Left colon (tissue), 2 donors: Measurements from ENCODE around the gene IGF1R. TPM values are rescaled to one million over a fixed set of nuclear protein-coding genes. Genes with fewer than 3 reads are reported as not detected.
A peak's percentile ranks its signal among the peaks of the same experiment; 100 is the strongest.

Experiments
- ATAC-seq: fragments of 200-7000 bp; cut with Tn5 transposase; one replicate; pipeline ENCODE4 v1.9.1; 2020; ENCODE audit warnings: mild to moderate bottlenecking, moderate library complexity
- DNase-seq, 2 donors: peaks; one replicate each; pipeline ENCODE4 v3.0.0-alpha.2; 2020
- intact Hi-C, 2 donors: fragments of 100-400 bp; cut with DNase I in 1 of 2; cut with micrococcal nuclease in 1 of 2; formaldehyde crosslinking; loops; one replicate each; pipeline versions ENCODE4 v1.11.2 to v1.14.0; 2022; cut with DNase I, micrococcal nuclease
- total RNA-seq, 2 donors: library from RNA; stranded (reverse); fragmentation: NEBNext Ultra II Directional; extraction: Animal tissue kit (Norgen Biotek cat#: 25700); gene quantifications; one replicate each; pipeline ENCODE4 v1.2.1, GENCODE V29; 2021
- donor health status: DM: no; HTN: no; CAD: no.
- donor health status: DM: yes; HTN: yes; CAD: no.

IGF1R gene
- total RNA-seq, 2 donors from 2014 or later: 40.2 to 42.0 TPM

GRCh38 chr15:98853617-98854420 lies 205.5 kb downstream of the IGF1R start:
- ATAC-seq (peak; percentile 42), DNase-seq (peak; percentile 36 to 51)
- intact Hi-C loops: no loop called here

GRCh38 chr15:98854496-98854895 lies 206.2 kb downstream of the IGF1R start:
- intact Hi-C loops: no loop called here
- ATAC-seq (no peak), DNase-seq (no peak)

- no peak for DNase-seq
- intact Hi-C loops: no loop called here
- ATAC-seq: no peak
Observed at GRCh38 chr15:98855067-98855814, 206.9 kb downstream of the IGF1R start.

- intact Hi-C loops: no loop called here
- no peak for ATAC-seq
- no peak for DNase-seq
Observed at GRCh38 chr15:98855815-98856531, 207.6 kb downstream of the IGF1R start.

- DNase-seq (no peak), ATAC-seq (no peak)
- intact Hi-C loops: no loop called here
Observed at GRCh38 chr15:98856532-98856907, 208.2 kb downstream of the IGF1R start.

- intact Hi-C loops: no loop called here
- no peak for DNase-seq
- ATAC-seq: no peak
Observed at GRCh38 chr15:98858610-98859023, 210.3 kb downstream of the IGF1R start.

GRCh38 chr15:98859149-98859548 lies 210.8 kb downstream of the IGF1R start:
- intact Hi-C loops: no loop called here
- DNase-seq: no peak
- no peak for ATAC-seq

- intact Hi-C loops: no loop called here
- ATAC-seq (no peak), DNase-seq (no peak)
Observed at GRCh38 chr15:98860281-98861041, 212.1 kb downstream of the IGF1R start.

GRCh38 chr15:98861188-98861587 lies 212.8 kb downstream of the IGF1R start:
- no peak for DNase-seq
- no peak for ATAC-seq
- intact Hi-C loops: no loop called here

GRCh38 chr15:98863983-98864382 lies 215.6 kb downstream of the IGF1R start:
- intact Hi-C loops: no loop called here
- DNase-seq (no peak), ATAC-seq (no peak)

- intact Hi-C loops: no loop called here
- DNase-seq (peak; percentile 82 to 88), ATAC-seq (peak; percentile 92)
Observed at GRCh38 chr15:98865397-98866339, 217.3 kb downstream of the IGF1R start.

GRCh38 chr15:98866511-98866910 lies 218.2 kb downstream of the IGF1R start:
- ATAC-seq (no peak), DNase-seq (no peak)
- intact Hi-C loops: no loop called here

- intact Hi-C loops: no loop called here
- ATAC-seq: no peak
- DNase-seq: no peak
Observed at GRCh38 chr15:98868564-98868963, 220.2 kb downstream of the IGF1R start.

GRCh38 chr15:98870788-98871187 lies 222.4 kb downstream of the IGF1R start:
- intact Hi-C loops: no loop called here
- ATAC-seq: no peak
- DNase-seq: no peak

GRCh38 chr15:98872774-98873173 lies 224.4 kb downstream of the IGF1R start:
- intact Hi-C loops: no loop called here
- ATAC-seq (no peak), DNase-seq (no peak)

- no peak for ATAC-seq
- intact Hi-C loops: no loop called here
Observed at GRCh38 chr15:98873441-98874218, 225.3 kb downstream of the IGF1R start.

GRCh38 chr15:98874370-98874769 lies 226.0 kb downstream of the IGF1R start:
- ATAC-seq (no peak), DNase-seq (no peak)
- intact Hi-C loops: no loop called here

More at GRCh38 chr15:98873441-98874218, 225.3 kb downstream of the IGF1R start:
- DNase-seq: no peak
